A673 (cell line): ENCODE data around the gene CALML4.

ENCODE experiments used
- CTCF ChIP-seq: fragments of 300-800, 200-600 bp; sonication (generic); conservative IDR thresholded peaks from 2 replicates; pipeline ENCODE4 v1.5.1; 2017; ENCODE audit warnings: low read depth, mild to moderate bottlenecking, antibody characterized with exemption, low read length, moderate library complexity, mixed read lengths
- EZH2 ChIP-seq: fragments of 200-600 bp; sonication (generic); IDR thresholded peaks from 2 replicates; pipeline ENCODE4 v1.6.1; 2017; ENCODE audit warnings: borderline replicate concordance, low read depth, mild to moderate bottlenecking, mixed read lengths, antibody characterized with exemption, low read length; ENCODE audit not compliant: poor library complexity, severe bottlenecking

- TF ChIP-seq CTCF = no peak
- TF ChIP-seq EZH2 = no peak
Measured at GRCh38 chr15:68201153-68201878, 3.8 kb downstream of the CALML4 start.
